Stimulated activated memory B cell treated with anti-CD40 and anti-IgM and Interleukin-4, amounts not matched to agents 10 μg/mL and 1 μg/mL and 100 μg/mL, for 72 hours (primary cell): ENCODE data around the gene NGFR.

ENCODE experiments used
- ATAC-seq: fragments of 150-1000 bp; cut with Tn5 transposase; 2 replicates; pipeline ENCODE4 v1.10.0; 2021
- H3K27ac Mint-ChIP-seq: one replicate; pipeline ENCODE4 v1.8.0; 2022; ENCODE audit warnings: mild to moderate bottlenecking, mixed read lengths
- H3K27me3 Mint-ChIP-seq: one replicate; pipeline ENCODE4 v1.8.0; 2022; ENCODE audit warnings: mixed read lengths
- H3K36me3 Mint-ChIP-seq: one replicate; pipeline ENCODE4 v1.8.0; 2022; ENCODE audit warnings: mixed read lengths
- H3K4me1 Mint-ChIP-seq: one replicate; pipeline ENCODE4 v1.8.0; 2022; ENCODE audit warnings: mixed read lengths
- H3K4me3 Mint-ChIP-seq: one replicate; pipeline ENCODE4 v1.8.0; 2022; ENCODE audit warnings: mild to moderate bottlenecking, moderate library complexity, mixed read lengths
- H3K9me3 Mint-ChIP-seq: one replicate; pipeline ENCODE4 v1.8.0; 2022; ENCODE audit warnings: mixed read lengths

The NGFR gene

GRCh38 chr17:49525831-49526741, 31.0 kb downstream of the NGFR start:
- H3K4me1 Mint-ChIP-seq = no peaks in the 10 kb centered on the region
- no peaks in the 10 kb centered on the region for H3K36me3 Mint-ChIP-seq
- H3K9me3 Mint-ChIP-seq = no peaks in the 10 kb centered on the region
- no peak for ATAC-seq
- no peak overlapping the region for H3K4me3 Mint-ChIP-seq
- no peak overlapping the region for H3K27ac Mint-ChIP-seq
- H3K27me3 Mint-ChIP-seq = peaks cover 64% of the 10 kb centered on the region

DNA sequence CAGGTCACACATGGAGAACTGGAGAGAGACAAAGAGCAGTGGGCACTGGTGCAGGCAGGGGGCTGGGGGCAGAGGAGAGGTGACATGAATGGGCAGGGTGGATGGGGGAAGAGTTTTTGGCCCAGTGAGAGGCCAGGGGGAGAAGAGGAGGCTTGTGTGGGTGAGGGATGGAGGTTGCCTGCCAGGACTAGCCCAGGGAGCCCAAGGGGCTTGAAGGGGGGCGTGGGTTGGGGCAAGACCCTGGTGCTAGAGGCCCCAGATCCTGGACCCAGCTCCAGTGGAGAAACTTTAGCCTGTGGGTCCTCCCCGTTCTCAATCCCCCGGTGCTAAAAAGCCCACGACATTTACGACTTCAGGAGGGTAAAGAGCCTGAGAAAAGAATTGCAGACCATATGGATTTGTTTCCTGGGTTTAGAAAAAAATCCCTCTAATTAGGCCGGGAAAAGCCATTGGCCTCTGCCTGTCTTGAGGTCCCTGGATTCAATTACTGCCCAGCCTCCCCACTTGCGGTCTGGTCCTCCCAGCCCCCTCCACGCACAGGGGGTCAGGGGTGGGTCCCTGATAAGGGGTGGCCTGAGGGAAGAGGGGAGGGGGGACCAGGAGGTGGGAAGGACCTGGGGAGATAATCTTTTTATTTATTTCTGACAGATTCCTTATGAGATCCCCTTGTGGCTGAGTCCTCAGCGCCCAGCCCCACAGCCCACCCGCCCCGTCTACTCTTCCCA, 33.0 kb downstream of the NGFR start:
- no peaks in the 10 kb centered on the region for H3K4me1 Mint-ChIP-seq

GRCh38 chr17:49528966-49529365, 33.9 kb downstream of the NGFR start:
- Mint-ChIP-seq H3K9me3 (no peaks in the 10 kb centered on the region), H3K27me3 (peaks cover 77% of the 10 kb centered on the region), H3K4me3 (no peak overlapping the region), H3K4me1 (no peaks in the 10 kb centered on the region), H3K36me3 (no peaks in the 10 kb centered on the region), H3K27ac (no peak overlapping the region)
- no peak for ATAC-seq

More for the DNA sequence above, 33.0 kb downstream of the NGFR start:
- no peak overlapping the region for H3K27ac Mint-ChIP-seq
- H3K27me3 Mint-ChIP-seq = peaks cover 68% of the 10 kb centered on the region
- H3K9me3 Mint-ChIP-seq = no peaks in the 10 kb centered on the region
- H3K36me3 Mint-ChIP-seq = no peaks in the 10 kb centered on the region
- no peak overlapping the region for H3K4me3 Mint-ChIP-seq
- no peak for ATAC-seq

DNA sequence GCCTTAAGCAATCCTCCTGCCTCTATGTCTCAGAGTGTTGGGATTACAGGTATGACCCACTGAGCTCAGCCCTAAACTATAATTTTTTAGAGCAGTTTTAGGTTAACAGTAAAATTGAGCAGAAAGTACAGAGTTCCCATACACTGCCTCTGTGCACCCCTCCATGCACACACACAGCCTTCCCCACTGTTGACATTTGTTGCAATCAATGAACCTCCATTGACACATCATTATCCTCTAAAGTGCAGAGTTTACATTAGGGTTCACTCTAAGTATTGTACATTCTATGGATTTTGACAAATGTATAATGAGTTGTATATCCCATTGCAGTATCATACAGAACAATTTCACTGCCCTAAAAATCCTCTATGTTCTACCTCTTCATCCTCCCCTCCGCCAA, 35.0 kb downstream of the NGFR start:
- no peak for ATAC-seq
- Mint-ChIP-seq H3K4me3 (no peak overlapping the region), H3K27me3 (peaks cover 86% of the 10 kb centered on the region), H3K4me1 (no peaks in the 10 kb centered on the region), H3K36me3 (no peaks in the 10 kb centered on the region), H3K9me3 (no peaks in the 10 kb centered on the region), H3K27ac (no peak overlapping the region)

- Mint-ChIP-seq H3K27ac (no peak overlapping the region), H3K9me3 (peaks cover 16% of the 10 kb centered on the region), H3K4me3 (no peak overlapping the region), H3K27me3 (peaks cover 48% of the 10 kb centered on the region), H3K36me3 (peaks cover 12% of the 10 kb centered on the region), H3K4me1 (no peaks in the 10 kb centered on the region)
- no peak for ATAC-seq
Measured at GRCh38 chr17:49543860-49544259, 48.8 kb downstream of the NGFR start.

DNA sequence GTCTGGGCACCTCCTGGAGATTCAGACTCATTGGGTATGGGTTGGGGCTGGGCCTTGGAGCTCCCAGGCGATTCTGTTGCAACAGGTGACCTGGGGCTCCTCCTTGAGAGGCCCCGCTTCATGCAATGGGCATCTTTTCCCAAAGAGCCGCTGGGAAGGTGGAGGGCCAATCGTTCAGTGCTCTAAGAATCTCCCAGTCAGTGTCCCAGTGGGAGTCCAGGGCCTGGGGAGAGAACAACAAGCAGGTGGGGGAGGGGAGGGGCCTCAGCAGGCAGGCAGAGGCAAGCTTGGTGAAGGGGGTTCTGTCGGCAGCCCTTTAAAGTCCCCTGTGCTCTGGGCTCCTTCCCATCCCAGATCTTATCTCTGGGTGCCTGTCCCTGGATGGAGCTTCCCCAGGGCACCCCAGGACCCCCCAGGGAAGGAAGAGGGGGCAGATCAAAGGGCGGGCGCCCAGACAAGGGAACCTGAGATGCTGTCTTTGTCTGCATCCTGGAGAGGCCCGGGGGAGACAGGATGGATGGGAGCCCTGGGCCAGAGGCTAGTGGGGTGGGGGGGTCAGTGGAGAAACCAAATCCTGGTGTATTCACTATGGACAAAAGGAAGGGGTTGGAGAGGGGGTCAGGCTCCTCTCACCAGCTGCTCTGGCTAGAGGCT, 50.0 kb downstream of the NGFR start:
- H3K4me1 Mint-ChIP-seq = no peaks in the 10 kb centered on the region
- peaks cover 12% of the 10 kb centered on the region for H3K36me3 Mint-ChIP-seq
- peaks cover 16% of the 10 kb centered on the region for H3K9me3 Mint-ChIP-seq
- ATAC-seq = no peak
- H3K27me3 Mint-ChIP-seq = peaks cover 48% of the 10 kb centered on the region
- H3K27ac Mint-ChIP-seq = no peak overlapping the region
- H3K4me3 Mint-ChIP-seq = no peak overlapping the region

DNA sequence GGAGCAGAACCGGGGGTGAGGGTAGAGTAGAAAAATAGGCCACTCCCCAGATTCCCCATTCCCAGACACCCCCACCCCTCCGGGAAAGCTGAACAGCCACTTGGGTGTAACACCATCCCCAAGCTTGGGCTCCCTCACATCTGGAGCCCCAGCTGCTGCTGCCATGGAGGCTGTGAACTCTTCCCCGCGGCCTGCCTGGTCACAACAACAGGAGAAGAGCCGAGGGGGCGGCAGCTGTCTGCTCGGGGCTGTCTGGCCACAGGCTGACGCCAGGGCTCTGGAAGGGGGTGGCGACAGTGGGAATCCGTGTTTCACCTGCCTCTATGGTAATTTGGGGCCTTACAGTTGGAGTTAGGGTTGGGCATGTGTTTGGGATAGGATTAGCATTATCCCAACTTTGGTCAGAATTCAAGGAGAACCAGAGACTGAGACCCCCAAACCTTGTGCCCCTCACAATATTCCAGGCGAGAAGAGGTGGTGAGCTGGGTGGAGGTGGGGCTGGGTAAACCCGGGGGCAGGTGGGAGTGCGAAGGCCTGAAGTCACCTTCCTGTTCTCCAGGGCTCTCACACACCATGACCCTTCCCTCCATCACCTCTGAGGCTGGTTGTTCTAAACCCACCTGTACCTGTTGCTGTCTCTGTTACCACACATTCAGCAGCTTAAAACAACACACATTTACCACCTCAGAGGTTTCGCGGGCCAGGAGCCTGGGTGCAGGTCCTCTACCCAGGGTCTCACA, 50.9 kb downstream of the NGFR start:
- ATAC-seq = no peak
- Mint-ChIP-seq H3K27ac (no peak overlapping the region), H3K36me3 (peaks cover 12% of the 10 kb centered on the region), H3K4me1 (no peaks in the 10 kb centered on the region), H3K4me3 (no peak overlapping the region), H3K27me3 (peaks cover 48% of the 10 kb centered on the region), H3K9me3 (peaks cover 16% of the 10 kb centered on the region)

DNA sequence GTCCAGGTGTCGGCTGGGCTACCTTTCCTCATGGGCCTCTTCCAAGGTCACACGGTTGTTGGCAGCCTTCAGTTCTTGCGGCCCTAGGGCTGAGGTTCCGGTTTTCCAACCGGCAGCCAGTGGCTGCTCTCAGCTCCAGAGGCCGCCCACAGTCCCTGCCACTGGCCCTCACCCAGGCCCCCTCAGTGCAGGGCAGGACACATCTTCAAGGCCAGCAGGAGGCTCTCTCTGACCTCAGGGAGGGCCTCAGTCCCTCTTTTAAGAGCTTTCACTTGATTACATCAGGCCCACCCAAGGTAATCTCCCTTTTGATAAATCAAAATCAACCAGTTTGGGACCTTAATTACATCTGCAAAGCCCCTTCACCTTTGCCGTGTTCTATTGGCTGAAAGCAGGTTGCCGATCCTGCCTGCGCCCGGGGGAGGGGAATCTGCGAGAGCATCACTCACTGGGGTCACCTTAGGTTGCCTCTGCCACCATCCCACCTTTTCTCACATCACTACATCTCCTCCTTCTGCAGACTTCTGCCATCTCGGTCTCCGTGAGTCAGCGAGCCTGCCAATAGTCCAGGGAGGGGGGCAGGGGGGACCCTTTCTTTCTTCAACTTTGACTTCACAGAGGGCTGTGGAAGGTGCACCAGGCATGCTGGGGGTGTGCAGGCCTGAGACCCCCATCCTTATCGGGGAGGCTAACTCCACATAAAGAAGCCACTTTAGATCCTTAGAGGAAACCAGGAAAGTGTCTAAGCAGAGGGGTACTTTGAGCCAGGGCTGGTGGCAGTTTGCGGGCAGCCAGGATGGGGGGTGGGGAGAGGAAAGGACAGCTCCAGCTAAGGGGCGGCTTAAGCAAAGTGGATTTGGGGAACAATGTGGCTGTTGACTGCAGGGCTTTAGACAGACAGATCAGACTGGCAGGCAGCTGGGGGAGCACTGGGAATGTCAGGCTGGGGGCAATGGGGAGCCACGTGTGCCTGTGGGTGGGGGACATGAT, 51.7 kb downstream of the NGFR start:
- no peak overlapping the region for H3K4me3 Mint-ChIP-seq
- peaks cover 48% of the 10 kb centered on the region for H3K27me3 Mint-ChIP-seq
- no peak overlapping the region for H3K27ac Mint-ChIP-seq
- H3K9me3 Mint-ChIP-seq = peaks cover 11% of the 10 kb centered on the region
- ATAC-seq = no peak
- H3K36me3 Mint-ChIP-seq = peaks cover 12% of the 10 kb centered on the region
- no peaks in the 10 kb centered on the region for H3K4me1 Mint-ChIP-seq

GRCh38 chr17:49547566-49547965, 52.5 kb downstream of the NGFR start:
- H3K27me3 Mint-ChIP-seq = peaks cover 48% of the 10 kb centered on the region
- no peaks in the 10 kb centered on the region for H3K4me1 Mint-ChIP-seq
- no peak overlapping the region for H3K4me3 Mint-ChIP-seq
- peaks cover 12% of the 10 kb centered on the region for H3K36me3 Mint-ChIP-seq
- ATAC-seq = no peak
- H3K27ac Mint-ChIP-seq = no peak overlapping the region
- peaks cover 11% of the 10 kb centered on the region for H3K9me3 Mint-ChIP-seq

DNA sequence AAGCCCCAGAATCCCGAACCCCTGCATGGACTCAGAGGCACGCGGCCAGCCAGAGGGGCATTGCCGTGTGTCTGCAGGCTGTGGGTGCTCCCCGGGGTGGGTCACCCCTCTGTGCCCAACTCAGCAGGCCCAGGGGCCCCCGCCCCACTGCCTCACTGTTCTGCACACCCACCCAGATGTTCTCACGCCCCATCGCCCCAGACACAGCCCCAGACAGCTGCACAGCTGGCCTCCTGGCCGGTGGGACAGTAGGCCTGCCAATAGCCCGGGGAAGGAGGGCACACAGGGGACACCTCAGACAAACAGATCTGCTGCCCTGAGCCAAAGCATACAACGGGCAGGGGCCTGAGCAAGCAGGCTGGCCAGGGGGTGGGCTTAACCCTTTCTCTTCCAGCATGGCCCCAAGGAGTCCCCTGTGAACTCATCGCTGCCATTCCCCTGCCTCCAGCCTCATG, 53.0 kb downstream of the NGFR start:
- no peak overlapping the region for H3K27ac Mint-ChIP-seq
- H3K9me3 Mint-ChIP-seq = peaks cover 11% of the 10 kb centered on the region
- peaks cover 12% of the 10 kb centered on the region for H3K36me3 Mint-ChIP-seq
- peaks cover 46% of the 10 kb centered on the region for H3K27me3 Mint-ChIP-seq
- H3K4me1 Mint-ChIP-seq = no peaks in the 10 kb centered on the region
- H3K4me3 Mint-ChIP-seq = no peak overlapping the region
- ATAC-seq = no peak

- peaks cover 40% of the 10 kb centered on the region for H3K27me3 Mint-ChIP-seq
- H3K36me3 Mint-ChIP-seq = peaks cover 8% of the 10 kb centered on the region
- ATAC-seq = no peak
- no peaks in the 10 kb centered on the region for H3K4me1 Mint-ChIP-seq
- no peak overlapping the region for H3K27ac Mint-ChIP-seq
- H3K4me3 Mint-ChIP-seq = no peak overlapping the region
- peaks cover 6% of the 10 kb centered on the region for H3K9me3 Mint-ChIP-seq
Measured at GRCh38 chr17:49548506-49549310, 53.6 kb downstream of the NGFR start.

- ATAC-seq = no peak
- no peak overlapping the region for H3K27ac Mint-ChIP-seq
Measured at GRCh38 chr17:49549311-49549605, 54.2 kb downstream of the NGFR start.

More at GRCh38 chr17:49549311-49549605, 54.2 kb downstream of the NGFR start:
- peaks cover 35% of the 10 kb centered on the region for H3K27me3 Mint-ChIP-seq
- H3K4me1 Mint-ChIP-seq = no peaks in the 10 kb centered on the region
- H3K9me3 Mint-ChIP-seq = peaks cover under 1% of the 10 kb centered on the region
- H3K4me3 Mint-ChIP-seq = no peak overlapping the region
- peaks cover 2% of the 10 kb centered on the region for H3K36me3 Mint-ChIP-seq
